ENCODE data around the gene SLC44A1. TPM values are rescaled to one million over a fixed set of nuclear protein-coding genes. Genes with fewer than 3 reads are reported as not detected.

SLC44A1 gene
- polyA plus RNA-seq, 3 donors = 6.9 to 52.1 (median 46.5) TPM

DNA sequence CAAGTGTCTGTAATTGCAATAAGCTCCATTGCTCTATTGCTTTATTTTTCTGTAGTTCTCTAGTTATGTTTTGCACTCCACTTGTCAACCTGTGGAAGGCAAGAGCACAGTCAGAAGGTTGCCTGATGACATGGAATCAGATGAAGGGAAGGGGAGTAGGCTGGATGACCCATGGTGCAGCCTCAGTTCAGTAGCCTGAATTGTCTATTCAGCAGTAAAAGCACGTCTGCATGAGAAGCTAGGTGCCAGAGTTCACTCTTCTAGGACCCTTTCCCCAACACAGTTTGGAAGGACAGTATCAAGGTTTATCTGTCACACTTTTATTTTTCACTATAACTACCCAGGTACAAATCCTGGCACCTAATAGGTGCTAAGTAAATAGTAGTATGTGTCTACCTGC is 39.3 kb downstream of the SLC44A1 start:
- TF ChIP-seq, protein P1, sequence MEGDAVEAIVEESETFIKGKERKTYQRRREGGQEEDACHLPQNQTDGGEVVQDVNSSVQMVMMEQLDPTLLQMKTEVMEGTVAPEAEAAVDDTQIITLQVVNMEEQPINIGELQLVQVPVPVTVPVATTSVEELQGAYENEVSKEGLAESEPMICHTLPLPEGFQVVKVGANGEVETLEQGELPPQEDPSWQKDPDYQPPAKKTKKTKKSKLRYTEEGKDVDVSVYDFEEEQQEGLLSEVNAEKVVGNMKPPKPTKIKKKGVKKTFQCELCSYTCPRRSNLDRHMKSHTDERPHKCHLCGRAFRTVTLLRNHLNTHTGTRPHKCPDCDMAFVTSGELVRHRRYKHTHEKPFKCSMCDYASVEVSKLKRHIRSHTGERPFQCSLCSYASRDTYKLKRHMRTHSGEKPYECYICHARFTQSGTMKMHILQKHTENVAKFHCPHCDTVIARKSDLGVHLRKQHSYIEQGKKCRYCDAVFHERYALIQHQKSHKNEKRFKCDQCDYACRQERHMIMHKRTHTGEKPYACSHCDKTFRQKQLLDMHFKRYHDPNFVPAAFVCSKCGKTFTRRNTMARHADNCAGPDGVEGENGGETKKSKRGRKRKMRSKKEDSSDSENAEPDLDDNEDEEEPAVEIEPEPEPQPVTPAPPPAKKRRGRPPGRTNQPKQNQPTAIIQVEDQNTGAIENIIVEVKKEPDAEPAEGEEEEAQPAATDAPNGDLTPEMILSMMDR (IDR thresholded peaks at IDR 0.05) = no peak

DNA sequence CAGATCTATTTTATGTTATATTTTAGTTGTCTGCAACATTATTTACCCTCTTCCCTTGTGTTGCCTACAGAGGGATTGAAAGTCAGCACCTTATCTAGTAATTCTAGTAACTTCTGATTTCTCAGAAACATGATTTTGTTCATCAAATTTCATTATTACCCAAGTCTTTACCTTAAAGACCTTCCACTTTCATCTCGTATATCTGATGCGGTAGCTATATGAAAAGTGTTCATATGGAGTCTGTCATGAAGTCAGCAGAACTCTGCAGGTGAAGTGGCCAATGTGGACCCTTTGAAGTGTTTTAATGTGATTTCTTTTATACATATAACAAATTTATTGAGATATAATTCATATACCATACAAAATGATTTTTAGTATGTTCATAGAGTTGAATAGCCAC is 40.0 kb downstream of the SLC44A1 start:
- Histone ChIP-seq H3K4me3 (replicated peaks in 1 of 3; ENCODE audit: low read depth in 2 of 3, low read length in 3 of 3) (no peak overlapping the region), H3K79me2 (ENCODE audit: insufficient read depth, low read length) (peaks cover 99% of the 10 kb centered on the region), H2AFZ (ENCODE audit: insufficient read depth, low read depth, low read length, poor library complexity, severe bottlenecking) (no peak overlapping the region), H3K27me3 (ENCODE audit: control insufficient read depth in 2 of 2, insufficient read depth in 2 of 2, low read length in 2 of 2) (no peaks in the 10 kb centered on the region), H4K20me1 (ENCODE audit: insufficient read depth, low read length) (no peaks in the 10 kb centered on the region), H3K9ac (ENCODE audit: insufficient read depth, low read length, poor library complexity, severe bottlenecking) (no peak overlapping the region), H3K36me3 (replicated peaks in 1 of 2; ENCODE audit: control insufficient read depth in 1 of 2, insufficient read depth in 2 of 2, low read length in 2 of 2) (no peaks in the 10 kb centered on the region), H3K4me1 (ENCODE audit: control insufficient read depth in 1 of 2, insufficient read depth in 2 of 2, low read length in 2 of 2) (peaks cover 0 to 8% of the 10 kb centered on the region in 2 donors), H3K9me3 (replicated peaks in 1 of 2; ENCODE audit: control insufficient read depth in 1 of 2, insufficient read depth in 1 of 2, low read length in 2 of 2) (no peaks in the 10 kb centered on the region), H3K27ac (ENCODE audit: low read depth in 1 of 2, low read length in 2 of 2) (no peak overlapping the region), H3K4me2 (replicated peaks; ENCODE audit: extremely low read depth, low read length, poor library complexity, severe bottlenecking) (no peak overlapping the region)
- no peaks in the 10 kb centered on the region for H3K27me3 Mint-ChIP-seq (ENCODE audit: low read depth in 3 of 3)
- no peak overlapping the region for H3K27ac Mint-ChIP-seq
- TF ChIP-seq, protein P1 (IDR thresholded peaks at IDR 0.05) = no peak
- peaks cover 28% of the 10 kb centered on the region for H3K4me1 Mint-ChIP-seq
- no peak for DNase-seq
- H3K9me3 Mint-ChIP-seq = no peaks in the 10 kb centered on the region
- peaks cover 5 to 7% of the 10 kb centered on the region in 2 donors for H3K36me3 Mint-ChIP-seq
- H3K4me3 Mint-ChIP-seq = no peak overlapping the region
- WGBS (ENCODE audit: insufficient coverage) = no CpG with 5 or more reads among the region's 2 CpGs
- intact Hi-C loops (cut with micrococcal nuclease) = no loop called here

More for the DNA sequence above, 39.3 kb downstream of the SLC44A1 start:
- Histone ChIP-seq H4K20me1 (ENCODE audit: insufficient read depth, low read length) (no peaks in the 10 kb centered on the region), H3K27ac (ENCODE audit: low read depth in 1 of 2, low read length in 2 of 2) (no peak overlapping the region), H3K27me3 (ENCODE audit: control insufficient read depth in 2 of 2, insufficient read depth in 2 of 2, low read length in 2 of 2) (no peaks in the 10 kb centered on the region), H3K4me1 (ENCODE audit: control insufficient read depth in 1 of 2, insufficient read depth in 2 of 2, low read length in 2 of 2) (peaks cover 0 to 5% of the 10 kb centered on the region in 2 donors), H2AFZ (ENCODE audit: insufficient read depth, low read depth, low read length, poor library complexity, severe bottlenecking) (no peak overlapping the region), H3K9ac (ENCODE audit: insufficient read depth, low read length, poor library complexity, severe bottlenecking) (no peak overlapping the region), H3K36me3 (replicated peaks in 1 of 2; ENCODE audit: control insufficient read depth in 1 of 2, insufficient read depth in 2 of 2, low read length in 2 of 2) (no peaks in the 10 kb centered on the region), H3K4me2 (replicated peaks; ENCODE audit: extremely low read depth, low read length, poor library complexity, severe bottlenecking) (no peak overlapping the region), H3K79me2 (ENCODE audit: insufficient read depth, low read length) (peaks cover 99% of the 10 kb centered on the region), H3K4me3 (replicated peaks in 1 of 3; ENCODE audit: low read depth in 2 of 3, low read length in 3 of 3) (no peak overlapping the region), H3K9me3 (replicated peaks in 1 of 2; ENCODE audit: control insufficient read depth in 1 of 2, insufficient read depth in 1 of 2, low read length in 2 of 2) (no peaks in the 10 kb centered on the region)
- Mint-ChIP-seq H3K27ac (peak overlapping the region in 1 of 7 donors; percentile 15), H3K27me3 (ENCODE audit: low read depth in 3 of 3) (no peaks in the 10 kb centered on the region), H3K36me3 (peaks cover 5 to 7% of the 10 kb centered on the region in 2 donors), H3K9me3 (no peaks in the 10 kb centered on the region), H3K4me3 (no peak overlapping the region), H3K4me1 (peaks cover 23% of the 10 kb centered on the region)
- no CpG with 5 or more reads among the region's 1 CpG for WGBS (ENCODE audit: insufficient coverage)
- no peak for DNase-seq
- intact Hi-C loops (cut with micrococcal nuclease) = loop anchor here in 1 of 2 donors (2.0 kb wide), 1 partner anchor 21 kb away; no protein-coding TSS in a partner anchor
